Measurements from ENCODE around the gene HPGDS. TPM values are rescaled to one million over a fixed set of nuclear protein-coding genes. Genes with fewer than 3 reads are reported as not detected.
"Not testable (repeated sequence)": the region's sequence is repeated elsewhere in the genome, so short reads cannot be mapped to it uniquely, and the experiment has no call there.

The HPGDS gene
- under 1 TPM; 0.41 to 0.66 TPM for total RNA-seq

- peaks cover 25% of the 10 kb centered on the region for H3K4me1 Mint-ChIP-seq
- H3K36me3 Mint-ChIP-seq, result peaks cover 2% of the 10 kb centered on the region
- H3K27me3 Mint-ChIP-seq, result no peaks in the 10 kb centered on the region
- no peak for DNase-seq
- H3K27ac Mint-ChIP-seq, result no peak within 1 kb of the TSS
- no peak within 1 kb of the TSS for H3K4me3 Mint-ChIP-seq
- no peaks in the 10 kb centered on the region for H3K9me3 Mint-ChIP-seq (ENCODE audit: low read depth)
- no peak for ATAC-seq
- CTCF ChIA-PET, result interaction anchor here (1.4 kb wide), 1 partner anchor 12 kb away, joined by 3 read pairs; no protein-coding TSS in a partner anchor
These were observed at the start of gene HPGDS for GRCh38 chr4:94342694-94343093. TSS of gene HPGDS (minus strand) at chr4:94342836. CDS start at chr4:94334629, 8,207 bp downstream.

GRCh38 chr4:94390804-94391410, 48.3 kb upstream of the HPGDS start:
- Mint-ChIP-seq H3K27me3 (peaks cover 16% of the 10 kb centered on the region), H3K4me3 (no peak overlapping the region), H3K4me1 (no peaks in the 10 kb centered on the region), H3K9me3 (ENCODE audit: low read depth) (no peaks in the 10 kb centered on the region), H3K36me3 (no peaks in the 10 kb centered on the region), H3K27ac (no peak overlapping the region)
- DNase-seq (no peak), ATAC-seq (no peak)
- CTCF ChIA-PET, result no interaction called here

GRCh38 chr4:94389595-94390267, 47.1 kb upstream of the HPGDS start:
- DNase-seq (no peak), ATAC-seq (no peak)
- Mint-ChIP-seq H3K9me3 (ENCODE audit: low read depth) (no peaks in the 10 kb centered on the region), H3K36me3 (no peaks in the 10 kb centered on the region), H3K27me3 (peaks cover 15% of the 10 kb centered on the region), H3K4me3 (no peak overlapping the region), H3K4me1 (no peaks in the 10 kb centered on the region), H3K27ac (no peak overlapping the region)
- CTCF ChIA-PET, result interaction anchor here (1.3 kb wide), 1 partner anchor 84 kb away, joined by 8 read pairs; no protein-coding TSS in a partner anchor

- H3K4me3 Mint-ChIP-seq; H3K9me3 Mint-ChIP-seq (ENCODE audit: low read depth); H3K27ac Mint-ChIP-seq; ATAC-seq; DNase-seq; CTCF ChIA-PET; H3K4me1 Mint-ChIP-seq; H3K36me3 Mint-ChIP-seq: not testable (repeated sequence)
- peaks cover 11% of the 10 kb centered on the region for H3K27me3 Mint-ChIP-seq
These were observed 45.3 kb upstream of the HPGDS start for GRCh38 chr4:94387965-94388364.

GRCh38 chr4:94385452-94385851, 42.8 kb upstream of the HPGDS start:
- DNase-seq; H3K36me3 Mint-ChIP-seq; H3K4me1 Mint-ChIP-seq; H3K4me3 Mint-ChIP-seq; H3K27ac Mint-ChIP-seq; ATAC-seq; H3K9me3 Mint-ChIP-seq (ENCODE audit: low read depth); CTCF ChIA-PET: not testable (repeated sequence)
- peaks cover 11% of the 10 kb centered on the region for H3K27me3 Mint-ChIP-seq

- peaks cover 12% of the 10 kb centered on the region for H3K27me3 Mint-ChIP-seq
- H3K4me1 Mint-ChIP-seq; H3K36me3 Mint-ChIP-seq; CTCF ChIA-PET; H3K9me3 Mint-ChIP-seq (ENCODE audit: low read depth); ATAC-seq; DNase-seq; H3K4me3 Mint-ChIP-seq; H3K27ac Mint-ChIP-seq: not testable (repeated sequence)
These were observed 40.3 kb upstream of the HPGDS start for GRCh38 chr4:94382891-94383290.

GRCh38 chr4:94378047-94378446, 35.4 kb upstream of the HPGDS start:
- H3K4me1 Mint-ChIP-seq, result no peaks in the 10 kb centered on the region
- H3K27me3 Mint-ChIP-seq, result peaks cover 13% of the 10 kb centered on the region
- CTCF ChIA-PET, result no interaction called here
- no peaks in the 10 kb centered on the region for H3K9me3 Mint-ChIP-seq (ENCODE audit: low read depth)
- H3K36me3 Mint-ChIP-seq, result no peaks in the 10 kb centered on the region
- H3K4me3 Mint-ChIP-seq, result no peak overlapping the region
- H3K27ac Mint-ChIP-seq, result no peak overlapping the region
- ATAC-seq (no peak), DNase-seq (no peak)

- no peaks in the 10 kb centered on the region for H3K9me3 Mint-ChIP-seq (ENCODE audit: low read depth)
- CTCF ChIA-PET, result interaction anchor here (0.7 kb wide), 1 partner anchor 22 kb away, joined by 3 read pairs; no protein-coding TSS in a partner anchor
- no peak overlapping the region for H3K27ac Mint-ChIP-seq
- H3K4me1 Mint-ChIP-seq, result no peaks in the 10 kb centered on the region
- peaks cover 13% of the 10 kb centered on the region for H3K27me3 Mint-ChIP-seq
- H3K36me3 Mint-ChIP-seq, result no peaks in the 10 kb centered on the region
- H3K4me3 Mint-ChIP-seq, result no peak overlapping the region
- DNase-seq, result no peak
- no peak for ATAC-seq
These were observed 34.7 kb upstream of the HPGDS start for GRCh38 chr4:94377294-94377693.

- DNase-seq, result no peak
- CTCF ChIA-PET, result no interaction called here
- H3K9me3 Mint-ChIP-seq (ENCODE audit: low read depth), result no peaks in the 10 kb centered on the region
- H3K4me3 Mint-ChIP-seq, result no peak overlapping the region
- H3K36me3 Mint-ChIP-seq, result no peaks in the 10 kb centered on the region
- H3K4me1 Mint-ChIP-seq, result no peaks in the 10 kb centered on the region
- ATAC-seq, result no peak
- H3K27me3 Mint-ChIP-seq, result peaks cover 13% of the 10 kb centered on the region
- no peak overlapping the region for H3K27ac Mint-ChIP-seq
These were observed 32.7 kb upstream of the HPGDS start for GRCh38 chr4:94375364-94375763.

GRCh38 chr4:94373752-94374151, 31.1 kb upstream of the HPGDS start:
- DNase-seq, result no peak
- no peak for ATAC-seq
- Mint-ChIP-seq H3K9me3 (ENCODE audit: low read depth) (no peaks in the 10 kb centered on the region), H3K27ac (no peak overlapping the region), H3K4me3 (no peak overlapping the region), H3K4me1 (no peaks in the 10 kb centered on the region), H3K36me3 (no peaks in the 10 kb centered on the region), H3K27me3 (peaks cover 10% of the 10 kb centered on the region)
- CTCF ChIA-PET, result no interaction called here

- ATAC-seq, result no peak
- no peak overlapping the region for H3K4me3 Mint-ChIP-seq
- H3K27me3 Mint-ChIP-seq, result peaks cover 7% of the 10 kb centered on the region
- CTCF ChIA-PET, result interaction anchor here (0.6 kb wide), 1 partner anchor 770 kb away, joined by 3 read pairs; no protein-coding TSS in a partner anchor
- H3K27ac Mint-ChIP-seq, result no peak overlapping the region
- H3K4me1 Mint-ChIP-seq, result no peaks in the 10 kb centered on the region
- no peaks in the 10 kb centered on the region for H3K9me3 Mint-ChIP-seq (ENCODE audit: low read depth)
- H3K36me3 Mint-ChIP-seq, result no peaks in the 10 kb centered on the region
- DNase-seq, result no peak
These were observed 30.4 kb upstream of the HPGDS start for GRCh38 chr4:94372991-94373390.

GRCh38 chr4:94372228-94372978, 29.8 kb upstream of the HPGDS start:
- DNase-seq (no peak), ATAC-seq (no peak)
- Mint-ChIP-seq H3K4me3 (no peak overlapping the region), H3K9me3 (ENCODE audit: low read depth) (no peaks in the 10 kb centered on the region), H3K27me3 (peaks cover 7% of the 10 kb centered on the region), H3K4me1 (no peaks in the 10 kb centered on the region), H3K36me3 (no peaks in the 10 kb centered on the region), H3K27ac (no peak overlapping the region)
- CTCF ChIA-PET, result interaction anchor here (0.6 kb wide), 1 partner anchor 771 kb away, joined by 3 read pairs; no protein-coding TSS in a partner anchor

- H3K4me3 Mint-ChIP-seq, result no peak overlapping the region
- H3K27me3 Mint-ChIP-seq, result peaks cover 10% of the 10 kb centered on the region
- DNase-seq (no peak), ATAC-seq (no peak)
- CTCF ChIA-PET, result no interaction called here
- no peak overlapping the region for H3K27ac Mint-ChIP-seq
- no peaks in the 10 kb centered on the region for H3K4me1 Mint-ChIP-seq
- H3K9me3 Mint-ChIP-seq (ENCODE audit: low read depth), result no peaks in the 10 kb centered on the region
- no peaks in the 10 kb centered on the region for H3K36me3 Mint-ChIP-seq
These were observed 28.7 kb upstream of the HPGDS start for GRCh38 chr4:94371290-94371689.
